Liver (tissue), 9 donors: ENCODE measurements around the gene LAMB4. TPM values are rescaled to one million over a fixed set of nuclear protein-coding genes. Genes with fewer than 3 reads are reported as not detected.

Experiments
- DNase-seq: peaks from one replicate; pipeline ENCODE4 v3.0.0-alpha.2; 2017; ENCODE audit warnings: low spot score
- H3K27ac ChIP-seq, 2 donors: one replicate each; pipeline ENCODE4 v1.7.0; 2013; ENCODE audit warnings: inconsistent platforms in 2 of 2, low read length in 2 of 2, control low read depth in 1 of 2, low read depth in 1 of 2, mild to moderate bottlenecking in 1 of 2
- H3K27me3 ChIP-seq, 4 donors: one replicate each; pipeline versions ENCODE4 v1.6.1 to v1.7.0; 2013; ENCODE audit warnings: low read length in 3 of 4, inconsistent platforms in 1 of 4, mild to moderate bottlenecking in 1 of 4, moderate library complexity in 1 of 4; ENCODE audit not compliant: control insufficient read depth in 4 of 4, insufficient read depth in 4 of 4
- H3K36me3 ChIP-seq, 4 donors: one replicate each; pipeline versions ENCODE4 v1.6.1 to v1.7.0; 2013; ENCODE audit warnings: low read length in 3 of 4, mild to moderate bottlenecking in 3 of 4, low read depth in 1 of 4, moderate library complexity in 1 of 4; ENCODE audit not compliant: control insufficient read depth in 4 of 4, insufficient read depth in 3 of 4
- H3K4me1 ChIP-seq, 4 donors: one replicate each; pipeline versions ENCODE4 v1.6.1 to v1.7.0; 2013; ENCODE audit warnings: low read length in 3 of 4, mild to moderate bottlenecking in 3 of 4, moderate library complexity in 1 of 4; ENCODE audit not compliant: control insufficient read depth in 4 of 4, insufficient read depth in 4 of 4
- H3K4me3 ChIP-seq, 3 donors: one replicate each; pipeline versions ENCODE4 v1.6.1 to v1.7.0; 2013; ENCODE audit warnings: low read length in 3 of 3, control low read depth in 1 of 3, low read depth in 1 of 3, mild to moderate bottlenecking in 1 of 3
- H3K9ac ChIP-seq, 2 donors: one replicate each; pipeline ENCODE4 v1.7.0; 2013; ENCODE audit warnings: low read length in 2 of 2, mild to moderate bottlenecking in 2 of 2, moderate library complexity in 2 of 2, control low read depth in 1 of 2, low read depth in 1 of 2
- H3K9me3 ChIP-seq, 4 donors: one replicate each; pipeline versions ENCODE4 v1.6.1 to v1.7.0; 2013; ENCODE audit warnings: low read length in 3 of 4; ENCODE audit not compliant: control insufficient read depth in 4 of 4
- ATF3 ChIP-seq: IDR thresholded peaks from 2 replicates; pipeline ENCODE4 v1.6.1; 2016; ENCODE audit warnings: antibody characterized with exemption
- EGR1 ChIP-seq, 2 donors: IDR thresholded peaks; 2 replicates each; pipeline ENCODE4 v1.6.1; 2016 to 2018; ENCODE audit warnings: antibody characterized with exemption in 2 of 2, low read depth in 2 of 2
- GABPA ChIP-seq, 2 donors: IDR thresholded peaks in 1 of 2; conservative IDR thresholded peaks in 1 of 2; 2 replicates each; pipeline ENCODE4 v1.6.1; 2016; ENCODE audit warnings: antibody characterized with exemption in 2 of 2, mild to moderate bottlenecking in 1 of 2, moderate library complexity in 1 of 2
- HNF4A ChIP-seq, 2 donors: conservative IDR thresholded peaks; 2 replicates each; pipeline ENCODE4 v1.6.1; 2016; ENCODE audit warnings: antibody characterized with exemption in 2 of 2, mild to moderate bottlenecking in 2 of 2
- HNF4G ChIP-seq: IDR thresholded peaks from 2 replicates; pipeline ENCODE4 v1.6.1; 2016; ENCODE audit warnings: antibody characterized with exemption
- JUND ChIP-seq, 2 donors: IDR thresholded peaks; 2 replicates each; pipeline ENCODE4 v1.6.1; 2016; ENCODE audit warnings: antibody characterized with exemption in 2 of 2
- NR2F2 ChIP-seq: IDR thresholded peaks from 2 replicates; pipeline ENCODE4 v1.6.1; 2016; ENCODE audit warnings: antibody characterized with exemption
- RAD21 ChIP-seq, 2 donors: IDR thresholded peaks; 2 replicates each; pipeline ENCODE4 v1.6.1; 2016; ENCODE audit warnings: antibody characterized with exemption in 2 of 2, mild to moderate bottlenecking in 2 of 2
- REST ChIP-seq: IDR thresholded peaks from 2 replicates; pipeline ENCODE4 v1.6.1; 2016; ENCODE audit warnings: antibody characterized with exemption, mild to moderate bottlenecking
- RXRA ChIP-seq, 2 donors: IDR thresholded peaks; 2 replicates each; pipeline ENCODE4 v1.6.1; 2017 to 2018; ENCODE audit warnings: antibody characterized with exemption in 2 of 2, mild to moderate bottlenecking in 1 of 2
- SP1 ChIP-seq: IDR thresholded peaks from 2 replicates; pipeline ENCODE4 v1.6.1; 2018; ENCODE audit warnings: antibody characterized with exemption, mild to moderate bottlenecking
- YY1 ChIP-seq: IDR thresholded peaks from 2 replicates; pipeline ENCODE4 v1.6.1; 2016; ENCODE audit warnings: antibody characterized with exemption, mild to moderate bottlenecking
- ZBTB33 ChIP-seq: IDR thresholded peaks from 2 replicates; pipeline ENCODE4 v1.6.1; 2016; ENCODE audit warnings: antibody characterized with exemption
- WGBS: extraction: QIAGEN DNeasy Blood & Tissue Kit; methylation state at CpG from one replicate; pipeline ENCODE4 v1.1.7; 2013; 5-methylcytosine and 5-hydroxymethylcytosine counted together
- polyA plus RNA-seq, 2 donors: library from polyadenylated mRNA; stranded (reverse) in 1 of 2; unstranded in 1 of 2; fragments of 200-250 nt in 1 of 2; fragments of >200 nt in 1 of 2; fragmentation: Nextera tagmentation in 1 of 2; extraction: Ambion mirVana in 1 of 2; gene quantifications; one replicate each; pipeline versions ENCODE4 v1.2.1 to v1.2.3, GENCODE V29; 2013 to 2015
- total RNA-seq, 2 donors: library from RNA; depleted of rRNA; stranded (reverse); fragments of >200 nt; gene quantifications; one replicate each; pipeline ENCODE4 v1.2.3, GENCODE V29; 2014
- donor health status: healthy.
- donor health status: healthy.
- donor health status: healthy.
- donor health status: healthy.
- donor health status: healthy.

LAMB4 gene
- total and polyA plus RNA-seq, 4 donors: under 0.01 to 0.03 TPM; not detected in 2

GRCh38 chr7:108051454-108051853 is 78.7 kb downstream of the LAMB4 start:
- Histone ChIP-seq H3K4me3 (no peak overlapping the region), H3K9ac (no peak overlapping the region), H3K36me3 (no peaks in the 10 kb centered on the region), H3K27ac (no peak overlapping the region), H3K27me3 (no peaks in the 10 kb centered on the region), H3K4me1 (no peaks in the 10 kb centered on the region), H3K9me3 (no peaks in the 10 kb centered on the region)
- no peak for DNase-seq
- WGBS: 99% methylated on average over 1 of the region's 1 CpG
- TF ChIP-seq NR2F2: no peak
- no peak for TF ChIP-seq ZBTB33
- TF ChIP-seq JUND (IDR thresholded peaks at IDR 0.05): no peak
- no peak for TF ChIP-seq YY1
- no peak for TF ChIP-seq EGR1 (IDR thresholded peaks at IDR 0.05; ENCODE audit: low read depth in 2 of 2)
- no peak for TF ChIP-seq REST
- TF ChIP-seq HNF4A (conservative IDR thresholded peaks at IDR 0.05): no peak
- TF ChIP-seq ATF3: no peak
- TF ChIP-seq GABPA (IDR thresholded peaks at IDR 0.05 in 1 of 2, conservative IDR thresholded peaks at IDR 0.05 in 1 of 2): no peak
- TF ChIP-seq HNF4G: no peak

GRCh38 chr7:108049962-108050361 is 80.2 kb downstream of the LAMB4 start:
- Histone ChIP-seq H3K4me3 (no peak overlapping the region), H3K27ac (no peak overlapping the region), H3K4me1 (no peaks in the 10 kb centered on the region), H3K9ac (no peak overlapping the region), H3K36me3 (no peaks in the 10 kb centered on the region), H3K27me3 (no peaks in the 10 kb centered on the region), H3K9me3 (no peaks in the 10 kb centered on the region)
- DNase-seq: no peak
- 73% methylated on average over 3 of the region's 3 CpGs for WGBS
- TF ChIP-seq JUND (IDR thresholded peaks at IDR 0.05) (no peak), RXRA (IDR thresholded peaks at IDR 0.05) (no peak), RAD21 (IDR thresholded peaks at IDR 0.05) (no peak), SP1 (no peak), YY1 (no peak), REST (no peak)
